WTC11 (cell line): Measurements from ENCODE around the gene GNA14. TPM values are rescaled to one million over a fixed set of nuclear protein-coding genes. Genes with fewer than 3 reads are reported as not detected.
A peak's percentile ranks its signal among the peaks of the same experiment; 100 is the strongest.
"Not testable (repeated sequence)": the region's sequence is repeated elsewhere in the genome, so short reads cannot be mapped to it uniquely, and the experiment has no call there.

Experiments used
- ATAC-seq: fragments of 200-7000 bp; cut with Tn5 transposase; 2 replicates; pipeline ENCODE4 v1.10.0; 2021; ENCODE audit warnings: mild to moderate bottlenecking, moderate library complexity
- CTCF ChIA-PET: fragments of 300-600 bp; sonication (Branson Sonifier 250); formaldehyde crosslinking; loops from one replicate; lab custom pipeline; 2021; ENCODE audit warnings: antibody characterized with exemption; lab: Charles Lee
- POLR2A ChIA-PET: fragments of 350-600 bp; sonication (Branson Sonifier 250); formaldehyde crosslinking; loops from one replicate; lab custom pipeline; 2021; ENCODE audit warnings: antibody characterized with exemption; lab: Charles Lee
- DNase-seq: peaks from one replicate; pipeline ENCODE4 v3.0.0; 2021; ENCODE audit warnings: low spot score
- H3K27ac Mint-ChIP-seq: 2 replicates; pipeline ENCODE4 v1.8.0; 2021; ENCODE audit warnings: mixed read lengths
- H3K27me3 Mint-ChIP-seq: 2 replicates; pipeline ENCODE4 v1.8.0; 2021; ENCODE audit warnings: low read depth, mild to moderate bottlenecking, moderate library complexity, mixed read lengths
- H3K36me3 Mint-ChIP-seq: 2 replicates; pipeline ENCODE4 v1.8.0; 2021; ENCODE audit warnings: mixed read lengths
- H3K4me1 Mint-ChIP-seq: 2 replicates; pipeline ENCODE4 v1.8.0; 2022; ENCODE audit warnings: mixed read lengths
- H3K4me3 Mint-ChIP-seq: 2 replicates; pipeline ENCODE4 v1.8.0; 2021; ENCODE audit warnings: mild to moderate bottlenecking, moderate library complexity, mixed read lengths
- H3K9me3 Mint-ChIP-seq: 2 replicates; pipeline ENCODE4 v1.8.0; 2021; ENCODE audit warnings: mixed read lengths
- CBFB ChIP-seq: sonication (generic); formaldehyde crosslinking; IDR thresholded peaks from 2 replicates; pipeline ENCODE4 v1.8.1; 2022; ENCODE audit warnings: mild to moderate bottlenecking, low read depth, missing genetic modification reagents
- CREB1 ChIP-seq: sonication (generic); formaldehyde crosslinking; IDR thresholded peaks from 2 replicates; pipeline ENCODE4 v1.8.0; 2023; ENCODE audit warnings: mild to moderate bottlenecking, missing genetic modification reagents
- ETV6 ChIP-seq: sonication (generic); formaldehyde crosslinking; IDR thresholded peaks from 2 replicates; pipeline ENCODE4 v1.8.1; 2022; ENCODE audit warnings: mild to moderate bottlenecking, missing genetic modification reagents
- HMGA2 ChIP-seq: fragments of 250-450 bp; sonication (Bioruptor Pico); IDR thresholded peaks from 2 replicates; pipeline ENCODE4 v1.4.0; 2021; ENCODE audit warnings: mild to moderate bottlenecking, moderate library complexity
- HMGXB4 ChIP-seq: sonication (generic); formaldehyde crosslinking; IDR thresholded peaks from 2 replicates; pipeline ENCODE4 v1.8.1; 2023; ENCODE audit warnings: mild to moderate bottlenecking, moderate library complexity, missing genetic modification reagents
- IRF2 ChIP-seq: sonication (generic); formaldehyde crosslinking; IDR thresholded peaks from 2 replicates; pipeline ENCODE4 v1.8.0; 2022; ENCODE audit warnings: low read depth, missing genetic modification reagents, borderline replicate concordance
- MXD4 ChIP-seq: fragments of 250-450 bp; sonication (Bioruptor Pico); IDR thresholded peaks from 2 replicates; pipeline ENCODE4 v1.8.0; 2021; ENCODE audit warnings: mild to moderate bottlenecking, moderate library complexity, borderline replicate concordance
- PRRX2 ChIP-seq: fragments of 250-450 bp; sonication (Bioruptor Pico); IDR thresholded peaks from 2 replicates; pipeline ENCODE4 v1.8.0; 2021; ENCODE audit warnings: mild to moderate bottlenecking
- total RNA-seq: library from RNA; stranded (reverse); gene quantifications from 3 replicates; pipeline ENCODE4 v1.2.3, GENCODE V29; 2021
- TF ChIP-seq, protein P1 (sequence below): sonication (generic); formaldehyde crosslinking; IDR thresholded peaks from 2 replicates; pipeline ENCODE4 v1.8.1; 2022; ENCODE audit warnings: mild to moderate bottlenecking, moderate library complexity, missing genetic modification reagents
- TF ChIP-seq, protein P2 (sequence below): sonication (generic); formaldehyde crosslinking; IDR thresholded peaks from 2 replicates; pipeline ENCODE4 v1.8.1; 2023; ENCODE audit warnings: mild to moderate bottlenecking, missing genetic modification reagents, moderate library complexity
- TF ChIP-seq, protein P3 (sequence below): fragments of 250-450 bp; sonication (Bioruptor Pico); IDR thresholded peaks from 2 replicates; pipeline ENCODE4 v1.9.0; 2021; ENCODE audit warnings: mild to moderate bottlenecking

GNA14 gene
- total RNA-seq, 1 experiment from 2014 or later: 26.7 TPM

- TF ChIP-seq, protein P1, sequence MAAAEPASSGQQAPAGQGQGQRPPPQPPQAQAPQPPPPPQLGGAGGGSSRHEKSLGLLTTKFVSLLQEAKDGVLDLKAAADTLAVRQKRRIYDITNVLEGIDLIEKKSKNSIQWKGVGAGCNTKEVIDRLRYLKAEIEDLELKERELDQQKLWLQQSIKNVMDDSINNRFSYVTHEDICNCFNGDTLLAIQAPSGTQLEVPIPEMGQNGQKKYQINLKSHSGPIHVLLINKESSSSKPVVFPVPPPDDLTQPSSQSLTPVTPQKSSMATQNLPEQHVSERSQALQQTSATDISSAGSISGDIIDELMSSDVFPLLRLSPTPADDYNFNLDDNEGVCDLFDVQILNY: no peak
- TF ChIP-seq IRF2 (no peak), HMGXB4 (no peak)
Observed at GRCh38 chr9:77498891-77499290, 149.2 kb downstream of the GNA14 start (continued).

- CTCF ChIA-PET: no interaction called here
- TF ChIP-seq HMGA2 (CRISPR knock-in tag) (no peak), CBFB (CRISPR knock-in tag) (no peak)
Observed at GRCh38 chr9:77497322-77498198, 150.6 kb downstream of the GNA14 start.

DNA sequence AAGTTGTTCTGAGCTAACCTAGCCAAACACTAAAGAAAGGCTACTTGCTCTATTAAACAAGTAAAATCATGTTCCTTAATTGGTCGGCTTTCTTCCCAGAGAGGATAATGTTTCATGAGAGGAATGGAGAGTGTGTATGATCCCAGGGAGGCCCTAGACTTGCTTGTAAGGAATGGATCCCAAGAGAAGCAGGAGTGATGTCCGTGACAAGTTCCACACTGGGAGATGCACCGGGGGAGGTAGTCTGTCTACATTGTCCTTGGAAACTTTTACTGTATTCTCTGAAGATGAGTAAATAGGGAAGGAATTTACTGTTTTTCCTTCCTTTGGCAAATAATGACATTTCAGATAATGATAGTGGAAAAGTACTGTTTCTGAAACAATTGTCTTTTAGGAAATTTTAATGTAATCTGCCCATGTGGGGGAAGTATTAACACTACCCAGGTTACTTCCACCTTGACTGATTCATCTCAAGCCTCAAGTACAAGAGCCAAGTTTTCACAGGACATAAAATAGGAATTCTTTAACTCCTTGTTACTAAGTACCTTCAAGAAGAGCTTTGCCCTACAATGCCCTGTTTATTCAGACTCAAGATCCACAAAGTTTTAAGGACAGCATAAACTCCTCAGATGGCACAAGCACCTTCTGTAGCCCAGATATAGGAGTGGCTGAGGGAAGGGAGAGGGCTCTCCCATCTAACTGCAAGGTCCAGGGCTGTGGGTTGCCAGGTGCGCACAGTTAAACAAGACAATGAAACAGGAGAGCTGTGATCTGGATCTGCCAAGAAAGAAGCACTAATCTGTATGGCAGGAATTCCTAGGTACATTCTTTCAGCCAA, 152.1 kb downstream of the GNA14 start:
- no peak for DNase-seq

More at GRCh38 chr9:77497322-77498198, 150.6 kb downstream of the GNA14 start:
- POLR2A ChIA-PET: no interaction called here
- no peak overlapping the region for H3K4me3 Mint-ChIP-seq
- H3K27ac Mint-ChIP-seq: peak overlapping the region; percentile 8; the same call in 1 of the 2 replicates
- peaks cover 10% of the 10 kb centered on the region; the same call in 1 of the 2 replicates for H3K9me3 Mint-ChIP-seq
- ATAC-seq (no peak), DNase-seq (no peak)
- peaks cover 5% of the 10 kb centered on the region; the same call in 1 of the 2 replicates for H3K36me3 Mint-ChIP-seq
- H3K27me3 Mint-ChIP-seq: no peaks in the 10 kb centered on the region
- H3K4me1 Mint-ChIP-seq: peaks cover 18% of the 10 kb centered on the region

DNA sequence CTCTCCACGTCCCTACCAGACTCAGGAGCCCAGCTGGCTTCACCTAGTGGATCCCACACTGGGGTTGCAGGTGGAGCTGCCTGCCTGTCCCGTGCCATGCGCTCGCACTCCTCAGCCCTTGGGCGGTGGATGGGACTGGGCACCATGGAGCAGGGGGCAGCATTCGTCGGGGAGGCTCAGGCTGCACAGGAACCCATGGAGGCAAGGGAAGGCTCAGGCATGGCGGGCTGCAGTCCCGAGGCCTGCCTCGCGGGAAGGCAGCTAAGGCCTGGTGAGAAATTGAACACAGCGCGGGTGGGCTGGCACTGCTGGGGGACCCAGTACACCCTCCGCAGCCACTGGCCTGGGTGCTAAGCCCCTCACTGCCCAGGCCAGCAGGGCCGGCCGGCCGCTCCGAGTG, 157.8 kb downstream of the GNA14 start:
- POLR2A ChIA-PET: interaction anchor here (0.6 kb wide), 1 partner anchor 36 kb away, joined by 5 read pairs; no protein-coding TSS in a partner anchor
- not testable (repeated sequence) for ATAC-seq, H3K27ac Mint-ChIP-seq, H3K27me3 Mint-ChIP-seq, H3K4me3 Mint-ChIP-seq, DNase-seq, H3K4me1 Mint-ChIP-seq
- H3K36me3 Mint-ChIP-seq: peaks cover 49% of the 10 kb centered on the region
- peaks cover 43% of the 10 kb centered on the region for H3K9me3 Mint-ChIP-seq
- CTCF ChIA-PET: interaction anchor here (2.1 to 4.1 kb wide), 3 partner anchors 29 to 56 kb away, joined by 6 to 21 read pairs (median 20); no protein-coding TSS in a partner anchor

More for the DNA sequence above, 152.1 kb downstream of the GNA14 start:
- peaks cover 20% of the 10 kb centered on the region for H3K9me3 Mint-ChIP-seq
- CTCF ChIA-PET: interaction anchor here (1.1 kb wide), 1 partner anchor 179 kb away, joined by 3 read pairs; no protein-coding TSS in a partner anchor
- H3K27me3 Mint-ChIP-seq: no peaks in the 10 kb centered on the region
- no peak for TF ChIP-seq PRRX2
- TF ChIP-seq, protein P2, sequence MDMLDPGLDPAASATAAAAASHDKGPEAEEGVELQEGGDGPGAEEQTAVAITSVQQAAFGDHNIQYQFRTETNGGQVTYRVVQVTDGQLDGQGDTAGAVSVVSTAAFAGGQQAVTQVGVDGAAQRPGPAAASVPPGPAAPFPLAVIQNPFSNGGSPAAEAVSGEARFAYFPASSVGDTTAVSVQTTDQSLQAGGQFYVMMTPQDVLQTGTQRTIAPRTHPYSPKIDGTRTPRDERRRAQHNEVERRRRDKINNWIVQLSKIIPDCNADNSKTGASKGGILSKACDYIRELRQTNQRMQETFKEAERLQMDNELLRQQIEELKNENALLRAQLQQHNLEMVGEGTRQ (CRISPR knock-in tag): no peak
- TF ChIP-seq, protein P1: no peak
- TF ChIP-seq ETV6 (CRISPR knock-in tag): no peak
- TF ChIP-seq, protein P3, sequence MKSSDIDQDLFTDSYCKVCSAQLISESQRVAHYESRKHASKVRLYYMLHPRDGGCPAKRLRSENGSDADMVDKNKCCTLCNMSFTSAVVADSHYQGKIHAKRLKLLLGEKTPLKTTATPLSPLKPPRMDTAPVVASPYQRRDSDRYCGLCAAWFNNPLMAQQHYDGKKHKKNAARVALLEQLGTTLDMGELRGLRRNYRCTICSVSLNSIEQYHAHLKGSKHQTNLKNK (CRISPR knock-in tag): no peak
- no peak for TF ChIP-seq CREB1 (CRISPR knock-in tag)
- no peak for TF ChIP-seq MXD4 (CRISPR knock-in tag)
- TF ChIP-seq, all 79 proteins: peak for 0
- Mint-ChIP-seq H3K36me3 (peaks cover 19% of the 10 kb centered on the region), H3K4me3 (no peak overlapping the region), H3K4me1 (peaks cover 18% of the 10 kb centered on the region), H3K27ac (peak overlapping the region; percentile 47)
- ATAC-seq: peak; percentile 86
- POLR2A ChIA-PET: no interaction called here
